Kidney (tissue), 14 donors: ENCODE data around the gene E2F1. TPM values are rescaled to one million over a fixed set of nuclear protein-coding genes. Genes with fewer than 3 reads are reported as not detected.

Experiments used
- DNase-seq, 5 donors: peaks; one replicate each; pipeline ENCODE4 v3.0.0-alpha.2; 2013 to 2020
- FAIRE-seq: peaks from 2 replicates; lab custom pipeline; 2012; peaks lifted over from hg19 to GRCh38; lab: Jason Lieb, UNC
- H3K27ac ChIP-seq, 2 donors: one replicate each; pipeline ENCODE4 v1.7.0; 2013; ENCODE audit warnings: low read depth in 2 of 2, low read length in 2 of 2, inconsistent platforms in 1 of 2
- H3K27me3 ChIP-seq: one replicate; pipeline ENCODE4 v1.7.1; 2013; ENCODE audit warnings: low read length, inconsistent platforms; ENCODE audit not compliant: control insufficient read depth, insufficient read depth
- H3K36me3 ChIP-seq, 3 donors: one replicate each; pipeline versions ENCODE4 v1.7.0 to v1.7.1; 2013; ENCODE audit warnings: low read length in 3 of 3, control low read depth in 1 of 3, inconsistent platforms in 1 of 3; ENCODE audit not compliant: insufficient read depth in 3 of 3, control insufficient read depth in 2 of 3
- H3K4me1 ChIP-seq, 3 donors: one replicate each; pipeline versions ENCODE4 v1.7.0 to v1.7.1; 2013; ENCODE audit warnings: low read length in 3 of 3, inconsistent platforms in 1 of 3, low read depth in 1 of 3; ENCODE audit not compliant: control insufficient read depth in 2 of 3, insufficient read depth in 2 of 3
- H3K4me3 ChIP-seq, 3 donors: one replicate each; pipeline versions ENCODE4 v1.7.0 to v1.8.1; 2013; ENCODE audit warnings: low read length in 3 of 3, control low read depth in 1 of 3, inconsistent platforms in 1 of 3
- H3K9ac ChIP-seq, 3 donors: one replicate each; pipeline versions ENCODE4 v1.7.0 to v1.7.1; 2013; ENCODE audit warnings: low read length in 3 of 3, control low read depth in 1 of 3, inconsistent platforms in 1 of 3
- H3K9me3 ChIP-seq, 3 donors: one replicate each; pipeline versions ENCODE4 v1.7.0 to v1.7.1; 2013; ENCODE audit warnings: low read length in 3 of 3, control low read depth in 1 of 3, inconsistent platforms in 1 of 3; ENCODE audit not compliant: control insufficient read depth in 2 of 3, insufficient read depth in 1 of 3
- intact Hi-C: fragments of 100-400 bp; cut with DNase I; formaldehyde crosslinking; loops from one replicate; pipeline ENCODE4 v1.11.1; 2022
- polyA plus RNA-seq: library from polyadenylated mRNA; stranded (reverse); fragments of 350-450 nt; fragmentation: Illumina TruSeq; extraction: RNeasy Lipid Tissue Mini Kit (QIAGEN cat#74804); gene quantifications from one replicate; pipeline ENCODE4 v1.2.3, GENCODE V29; 2014; ENCODE audit warnings: low read depth, low replicate concordance; ENCODE audit not compliant: insufficient read depth
- total RNA-seq: library from RNA; stranded (reverse); fragmentation: NEBNext Ultra II Directional; extraction: Animal tissue kit (Norgen Biotek cat#: 25700); gene quantifications from one replicate; pipeline ENCODE4 v1.2.1, GENCODE V29; 2021
- TF ChIP-seq, protein P1 (sequence below): IDR thresholded peaks from 3 replicates; pipeline ENCODE4 v1.5.1; 2012; ENCODE audit warnings: mild to moderate bottlenecking, moderate library complexity, borderline replicate concordance; ENCODE audit not compliant: insufficient read depth; ENCODE audit errors: extremely low read depth
- donor health status: control.
- donor health status: control.
- donor health status: control.
- donor health status: control.
- donor health status: control.
- donor health status: DM: yes; HTN: yes; CAD: no.
- donor health status: Normal renal cell carcinoma (clear cell type).

Gene E2F1
- total and polyA plus RNA-seq, 2 donors from 2014 or later: 0.90 to 1.5 TPM

- no peak overlapping the region for H3K27ac ChIP-seq
Observed at GRCh38 chr20:33673114-33673409, 13.1 kb downstream of the E2F1 start.

GRCh38 chr20:33672426-33673113 is 13.6 kb downstream of the E2F1 start:
- DNase-seq (peak in 2 of 5 donors; percentile 56 to 65), FAIRE-seq (no peak)
- intact Hi-C loops: no loop called here
- Histone ChIP-seq H3K4me1 (peaks cover 0 to 28% (median 4%) of the 10 kb centered on the region in 3 donors), H3K27ac (no peak overlapping the region), H3K36me3 (peaks cover 0 to 5% (median 0%) of the 10 kb centered on the region in 3 donors), H3K9me3 (no peaks in the 10 kb centered on the region), H3K9ac (no peak overlapping the region), H3K4me3 (peak overlapping the region in 1 of 3 donors; percentile 82), H3K27me3 (no peaks in the 10 kb centered on the region)
- TF ChIP-seq, protein P1, sequence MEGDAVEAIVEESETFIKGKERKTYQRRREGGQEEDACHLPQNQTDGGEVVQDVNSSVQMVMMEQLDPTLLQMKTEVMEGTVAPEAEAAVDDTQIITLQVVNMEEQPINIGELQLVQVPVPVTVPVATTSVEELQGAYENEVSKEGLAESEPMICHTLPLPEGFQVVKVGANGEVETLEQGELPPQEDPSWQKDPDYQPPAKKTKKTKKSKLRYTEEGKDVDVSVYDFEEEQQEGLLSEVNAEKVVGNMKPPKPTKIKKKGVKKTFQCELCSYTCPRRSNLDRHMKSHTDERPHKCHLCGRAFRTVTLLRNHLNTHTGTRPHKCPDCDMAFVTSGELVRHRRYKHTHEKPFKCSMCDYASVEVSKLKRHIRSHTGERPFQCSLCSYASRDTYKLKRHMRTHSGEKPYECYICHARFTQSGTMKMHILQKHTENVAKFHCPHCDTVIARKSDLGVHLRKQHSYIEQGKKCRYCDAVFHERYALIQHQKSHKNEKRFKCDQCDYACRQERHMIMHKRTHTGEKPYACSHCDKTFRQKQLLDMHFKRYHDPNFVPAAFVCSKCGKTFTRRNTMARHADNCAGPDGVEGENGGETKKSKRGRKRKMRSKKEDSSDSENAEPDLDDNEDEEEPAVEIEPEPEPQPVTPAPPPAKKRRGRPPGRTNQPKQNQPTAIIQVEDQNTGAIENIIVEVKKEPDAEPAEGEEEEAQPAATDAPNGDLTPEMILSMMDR: no peak

More at GRCh38 chr20:33673114-33673409, 13.1 kb downstream of the E2F1 start:
- DNase-seq (peak in 2 of 5 donors; percentile 54 to 64), FAIRE-seq (no peak)
- Histone ChIP-seq H3K36me3 (peaks cover 0 to 5% (median 0%) of the 10 kb centered on the region in 3 donors), H3K4me1 (peaks cover 0 to 24% (median 4%) of the 10 kb centered on the region in 3 donors), H3K9ac (peak overlapping the region in 2 of 3 donors; percentile 54 to 77), H3K4me3 (peak overlapping the region in 2 of 3 donors; percentile 82 to 84), H3K9me3 (no peaks in the 10 kb centered on the region), H3K27me3 (no peaks in the 10 kb centered on the region)
- intact Hi-C loops: no loop called here
- TF ChIP-seq, protein P1: no peak

- intact Hi-C loops: no loop called here
- TF ChIP-seq, protein P1: no peak
Observed at GRCh38 chr20:33671573-33672288, 14.5 kb downstream of the E2F1 start.

More at GRCh38 chr20:33671573-33672288, 14.5 kb downstream of the E2F1 start:
- H3K4me3 ChIP-seq: no peak overlapping the region
- no peak for DNase-seq
- no peak overlapping the region for H3K9ac ChIP-seq
- H3K9me3 ChIP-seq: no peaks in the 10 kb centered on the region
- peaks cover 0 to 31% (median 4%) of the 10 kb centered on the region in 3 donors for H3K4me1 ChIP-seq
- peaks cover 0 to 5% (median 0%) of the 10 kb centered on the region in 3 donors for H3K36me3 ChIP-seq
- no peaks in the 10 kb centered on the region for H3K27me3 ChIP-seq
- H3K27ac ChIP-seq: no peak overlapping the region
- FAIRE-seq: no peak
